GM10266 (cell line): ENCODE measurements around the gene TMED4.

Experiments
- DNase-seq: peaks from one replicate; pipeline ENCODE4 v3.0.0; 2012; ENCODE audit errors: extremely low spot score
- CTCF ChIP-seq: IDR thresholded peaks from 2 replicates; pipeline ENCODE4 v1.5.1; 2012; ENCODE audit warnings: mild to moderate bottlenecking, low read depth; ENCODE audit not compliant: control insufficient read depth, insufficient read depth; ENCODE audit errors: missing control alignments

The TMED4 gene

GRCh38 chr7:44547536-44548231, 34.3 kb downstream of the TMED4 start:
- no peak for TF ChIP-seq CTCF
- DNase-seq: no peak

GRCh38 chr7:44541876-44542610, 40.0 kb downstream of the TMED4 start:
- no peak for DNase-seq
- TF ChIP-seq CTCF: no peak

- TF ChIP-seq CTCF: no peak
- no peak for DNase-seq
Measured at GRCh38 chr7:44541028-44541869, 40.8 kb downstream of the TMED4 start, which contains the start of gene NPC1L1. NPC1L1 (minus strand) TSS chr7:44541330; CDS start chr7:44541259, 71 bp downstream.

GRCh38 chr7:44540592-44541027, 41.4 kb downstream of the TMED4 start:
- no peak for DNase-seq
- no peak for TF ChIP-seq CTCF

GRCh38 chr7:44539669-44540506, 42.1 kb downstream of the TMED4 start:
- no peak for TF ChIP-seq CTCF
- no peak for DNase-seq

- TF ChIP-seq CTCF: no peak
- no peak for DNase-seq
Measured at GRCh38 chr7:44538798-44539668, 43.0 kb downstream of the TMED4 start.
